Activated CD4-positive, CD25-positive, alpha-beta regulatory T cell (primary cell): ENCODE data around the gene GATC.
"Not testable (repeated sequence)": the region's sequence is repeated elsewhere in the genome, so short reads cannot be mapped to it uniquely, and the experiment has no call there.

Experiments
- DNase-seq, 4 experiments: peaks; one replicate each; lab custom pipeline; 2025; lab: John Stamatoyannopoulos, UW

GATC gene

DNA sequence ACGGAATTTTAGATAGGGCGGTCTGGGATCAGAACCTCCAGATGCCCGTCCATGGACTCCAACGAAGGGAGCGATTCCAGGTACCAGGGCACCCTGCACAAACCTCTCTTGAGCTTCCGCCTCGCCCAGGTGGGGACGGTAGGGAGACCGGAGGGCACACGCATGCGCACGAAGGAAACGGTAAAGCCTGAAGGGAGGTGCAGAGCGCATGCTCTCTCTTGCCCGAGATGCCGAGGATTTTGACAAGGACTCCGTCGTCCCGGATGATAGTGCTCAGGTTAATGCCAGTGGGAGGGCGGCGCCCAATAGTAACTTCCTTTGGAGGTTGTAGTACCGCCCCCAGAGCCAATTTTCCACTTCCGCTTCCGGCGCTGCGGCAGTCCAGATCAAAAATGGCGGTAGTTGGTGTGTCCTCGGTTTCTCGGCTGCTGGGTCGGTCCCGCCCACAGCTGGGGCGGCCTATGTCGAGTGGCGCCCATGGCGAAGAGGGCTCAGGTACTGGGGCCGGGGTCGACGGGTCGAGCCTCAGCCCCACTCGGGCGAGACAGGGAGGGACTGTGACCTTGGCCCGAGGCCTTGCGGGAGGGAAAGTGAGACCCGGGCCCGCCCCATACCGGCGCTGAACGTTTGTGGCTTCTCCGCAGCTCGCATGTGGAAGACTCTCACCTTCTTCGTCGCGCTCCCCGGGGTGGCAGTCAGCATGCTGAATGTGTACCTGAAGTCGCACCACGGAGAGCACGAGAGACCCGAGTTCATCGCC, 8.3 kb upstream of the GATC start, which contains the start of gene COX6A1:
TSS of gene COX6A1 (plus strand) at position 379 of the 760 bp plus-strand sequence. CDS start at position 393, 14 bp downstream.
- DNase-seq = peak; percentile 85 to 94 (median 92)

DNA sequence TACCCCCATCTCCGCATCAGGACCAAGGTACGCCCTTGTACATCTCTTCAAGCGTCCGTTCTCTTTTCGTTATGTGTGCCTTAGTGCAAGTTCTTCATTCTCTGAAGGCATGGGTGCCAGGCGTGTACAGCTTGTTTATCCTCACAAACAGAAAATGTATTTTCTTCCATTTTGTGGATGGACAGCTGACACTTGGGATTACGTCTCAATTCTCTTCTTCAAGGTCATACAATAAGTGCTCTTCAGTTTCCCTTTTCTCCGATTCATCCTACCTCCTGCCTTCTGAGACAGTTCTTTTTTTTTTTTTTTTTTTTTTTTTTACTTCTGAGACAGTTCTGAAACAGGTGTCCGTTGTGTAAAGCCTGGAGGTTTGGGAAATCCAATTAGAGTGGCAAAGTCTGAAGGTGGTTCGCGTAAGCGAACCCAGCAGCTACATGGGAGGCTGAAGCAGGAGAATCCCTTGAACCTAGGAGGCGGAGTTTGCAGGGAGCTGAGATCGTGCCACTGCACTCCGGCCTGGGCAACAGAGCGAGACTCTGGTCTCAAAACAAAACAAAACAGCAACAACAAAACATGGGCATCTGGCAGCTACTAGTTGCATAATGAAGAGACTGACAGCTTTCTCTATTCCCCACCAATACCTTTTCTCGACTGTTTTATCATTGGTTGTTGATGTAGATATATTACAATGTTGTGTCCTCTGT, 7.6 kb upstream of the GATC start:
- DNase-seq = no peak

DNA sequence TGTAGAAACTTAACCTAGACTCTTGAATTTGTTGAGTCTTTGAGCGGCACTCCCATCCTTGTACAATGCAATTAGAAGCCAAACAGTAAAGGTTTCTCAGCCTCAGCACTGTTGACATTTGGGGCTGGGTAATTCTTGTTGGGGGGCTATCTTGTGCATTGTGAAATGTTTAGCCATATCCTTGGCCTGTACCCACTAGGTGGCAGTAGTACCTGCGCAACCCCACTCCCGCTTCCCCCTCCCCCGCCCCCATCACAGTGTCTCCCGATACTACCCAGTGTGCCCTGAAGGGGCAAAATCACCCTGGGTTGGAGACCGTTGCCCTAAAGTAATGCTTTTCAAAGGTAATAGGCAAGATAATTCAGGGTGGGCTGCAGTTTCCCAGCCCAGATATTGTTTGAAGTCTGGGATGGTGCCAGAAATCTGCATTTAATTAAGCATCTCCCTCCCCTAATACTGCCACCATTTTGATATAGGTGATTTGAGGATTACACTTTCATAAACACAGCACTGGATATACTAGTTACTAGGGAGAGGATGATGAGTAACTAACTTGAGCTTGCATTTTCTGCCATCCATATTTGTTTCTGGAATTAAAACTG, 6.5 kb upstream of the GATC start:
- peak; percentile 50 to 69 (median 56) for DNase-seq

DNA sequence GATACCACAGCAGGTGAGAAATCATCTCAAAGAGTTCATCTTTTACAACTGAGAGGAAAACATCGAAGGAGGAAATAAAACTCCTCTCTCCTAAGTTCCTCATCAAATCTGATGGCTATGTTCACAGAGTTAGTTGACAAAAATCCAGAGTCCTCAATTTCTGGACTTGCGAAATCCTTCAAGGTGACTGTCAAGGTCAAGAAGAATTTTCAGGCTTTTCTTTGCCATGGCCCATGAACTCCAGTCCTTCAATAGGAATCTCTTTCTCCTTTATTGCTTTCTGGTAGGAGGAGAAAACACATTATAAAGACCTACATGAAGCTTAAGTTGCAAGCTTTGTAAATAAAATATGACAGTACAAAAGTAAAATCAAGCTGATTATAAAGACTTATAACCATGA, 1.6 kb upstream of the GATC start:
- DNase-seq = no peak

DNA sequence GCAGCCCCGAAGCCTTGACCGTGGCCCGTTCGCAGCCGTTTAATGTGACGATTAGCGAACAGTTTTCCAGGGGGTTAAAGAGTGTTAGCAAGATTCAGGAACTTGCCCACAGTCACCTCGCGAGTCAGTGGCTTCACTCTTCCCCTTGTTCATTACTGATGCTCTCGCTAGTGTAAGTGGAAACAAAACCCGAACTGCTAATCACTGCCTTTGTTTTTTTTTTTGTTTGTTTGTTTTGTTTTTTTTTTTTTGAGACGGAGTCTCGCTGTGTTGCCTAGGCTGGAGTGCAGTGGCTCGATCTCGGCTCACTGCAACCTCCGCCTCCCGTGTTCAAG, 567 bp downstream of the GATC start:
- not testable (repeated sequence) for DNase-seq

DNA sequence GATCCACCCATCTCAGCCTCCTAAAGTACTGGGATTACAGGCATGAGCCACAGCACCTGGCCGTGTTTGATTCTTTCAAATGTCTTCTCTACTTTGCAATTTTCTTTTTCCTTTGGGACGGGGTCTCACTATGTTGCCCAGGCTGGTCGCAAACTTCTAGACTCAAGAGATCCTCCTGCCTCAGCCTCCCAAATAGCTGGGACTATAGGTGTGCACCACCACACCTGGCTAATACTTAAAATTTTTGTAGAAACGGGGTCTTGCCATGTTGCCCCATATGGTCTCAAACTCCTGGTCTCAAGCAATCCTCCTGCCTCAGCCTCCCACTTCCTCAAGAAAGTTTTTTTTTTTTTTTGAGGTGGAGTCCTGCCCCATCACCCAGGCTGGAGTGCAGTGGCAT, 1.7 kb downstream of the GATC start:
- no peak for DNase-seq

DNA sequence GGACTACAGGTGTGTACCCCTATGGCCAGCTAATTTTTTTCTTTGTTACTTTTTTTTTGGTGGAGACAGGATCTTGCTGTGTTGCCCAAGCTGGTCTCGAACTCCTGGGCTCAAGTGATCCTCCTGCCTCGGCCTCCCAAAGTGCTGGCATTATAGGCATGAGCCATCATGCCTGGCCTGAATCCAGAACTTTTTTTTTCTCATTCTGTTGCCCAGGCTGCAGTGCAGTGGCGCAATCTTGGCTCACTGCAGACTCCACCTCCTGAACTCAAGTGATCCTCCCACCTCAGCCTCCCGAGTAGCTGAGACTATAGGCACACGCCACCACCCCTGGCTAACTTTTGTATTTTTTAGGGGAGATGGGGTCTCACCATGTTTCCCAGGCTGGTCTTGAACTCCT, 6.3 kb downstream of the GATC start:
- DNase-seq = not testable (repeated sequence)

DNA sequence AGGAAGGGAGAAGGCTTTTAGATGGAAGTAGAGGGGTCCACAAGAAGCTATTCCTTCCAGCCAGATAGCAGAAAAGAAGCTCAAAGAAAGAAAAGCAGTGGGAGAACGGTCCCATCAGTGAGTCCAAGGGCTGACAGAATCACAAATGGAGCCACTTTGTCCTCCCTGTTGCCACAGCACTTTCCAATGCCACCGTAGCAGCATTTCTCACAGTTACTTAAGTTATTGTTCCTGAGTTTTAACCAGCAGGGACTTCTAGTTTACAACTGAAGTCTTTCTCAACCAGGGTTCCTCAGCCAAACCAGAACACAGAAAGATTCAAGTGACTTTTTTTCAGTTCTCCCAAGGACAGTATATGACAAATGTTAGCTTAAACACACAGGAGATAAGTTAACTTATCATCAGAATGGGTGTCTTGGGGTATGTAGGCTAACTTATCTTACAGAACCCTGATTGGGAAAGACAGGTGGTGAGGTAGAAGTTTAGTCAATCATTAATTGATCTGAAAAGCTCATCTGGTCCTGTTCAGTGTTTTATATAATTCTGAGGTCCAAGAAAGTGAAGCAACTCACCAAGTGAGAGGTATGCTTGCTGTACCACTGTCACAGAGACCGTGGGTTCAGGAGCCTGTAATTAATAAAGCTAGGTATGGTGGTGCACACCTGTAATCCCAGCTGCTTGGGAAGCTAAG, 7.0 kb downstream of the GATC start:
- DNase-seq = no peak

DNA sequence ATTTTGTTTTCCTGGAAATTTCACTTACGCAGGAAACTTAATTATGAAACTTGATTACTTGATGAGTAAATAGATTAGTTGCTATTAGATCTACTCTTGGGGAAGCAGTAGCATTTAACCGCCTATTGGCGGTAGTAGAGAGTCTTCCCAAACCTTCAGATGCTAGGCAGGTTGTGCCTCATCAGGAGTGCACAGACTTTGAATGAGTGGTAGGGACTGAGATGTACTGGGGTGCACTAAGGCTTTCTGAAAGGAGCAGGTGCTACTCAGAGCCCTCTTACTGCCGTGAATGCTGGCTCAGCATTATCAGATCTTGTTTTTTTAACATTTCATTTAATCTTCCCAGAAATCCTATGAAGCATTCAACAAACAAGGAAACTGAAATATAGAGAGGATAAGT, 7.7 kb downstream of the GATC start:
- no peak for DNase-seq

DNA sequence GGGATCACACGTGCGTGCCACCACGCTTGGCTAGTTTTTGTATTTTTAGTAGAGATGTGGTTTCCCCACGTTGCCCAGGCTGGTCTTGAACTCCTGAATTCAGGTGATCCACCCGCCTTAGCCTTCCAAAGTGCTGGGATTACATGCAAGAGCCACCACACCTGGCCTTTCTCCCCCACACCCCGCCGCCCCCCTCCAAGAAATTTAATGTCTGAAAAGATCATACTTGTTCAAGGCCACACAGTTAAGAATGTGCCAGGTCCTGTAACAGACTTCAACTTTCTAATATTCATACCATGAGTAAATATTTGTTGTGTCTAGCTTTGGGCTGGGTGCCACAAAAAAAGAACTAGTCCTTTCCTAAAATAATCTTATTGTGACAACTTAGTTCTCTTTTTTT, 9.1 kb downstream of the GATC start:
- DNase-seq = no peak

DNA sequence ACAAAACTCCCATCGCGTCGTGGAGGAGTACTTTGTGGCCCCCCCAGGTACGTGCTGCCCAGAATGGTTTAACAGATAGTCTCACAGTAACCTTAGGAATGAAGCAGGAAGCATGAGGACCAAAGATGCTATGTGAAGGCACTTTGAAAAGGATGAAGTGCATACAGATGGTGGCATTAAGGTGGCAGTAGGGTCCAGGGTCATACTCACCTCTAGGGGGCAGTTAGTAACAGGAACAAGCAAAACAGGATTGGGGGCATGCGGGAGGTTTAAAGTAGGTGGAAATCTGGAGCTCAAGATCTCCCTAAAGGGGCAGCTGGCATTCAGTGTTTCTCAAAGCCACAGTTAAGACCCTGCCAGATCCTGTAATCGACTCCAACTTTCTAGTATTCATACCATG, 10.9 kb downstream of the GATC start:
- DNase-seq = no peak

DNA sequence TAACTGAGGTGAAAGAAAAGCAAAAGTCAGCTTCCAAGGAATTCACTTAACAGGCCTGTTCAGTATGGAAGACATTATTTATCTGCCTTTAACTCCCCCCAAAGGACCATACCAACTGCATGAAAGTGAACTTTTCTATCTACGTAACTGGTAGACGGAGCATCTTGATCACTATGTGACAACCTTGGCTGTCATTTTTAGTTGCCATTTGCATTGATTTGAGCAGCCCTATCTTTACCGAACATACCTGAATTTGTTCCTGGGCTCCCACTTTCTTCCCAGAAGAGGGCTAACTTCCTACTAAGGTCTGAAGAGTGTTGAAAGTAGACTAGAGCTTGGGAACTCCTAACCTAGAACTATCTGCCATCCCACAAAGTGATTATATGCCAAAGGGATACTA, 13.9 kb downstream of the GATC start:
- DNase-seq = no peak

DNA sequence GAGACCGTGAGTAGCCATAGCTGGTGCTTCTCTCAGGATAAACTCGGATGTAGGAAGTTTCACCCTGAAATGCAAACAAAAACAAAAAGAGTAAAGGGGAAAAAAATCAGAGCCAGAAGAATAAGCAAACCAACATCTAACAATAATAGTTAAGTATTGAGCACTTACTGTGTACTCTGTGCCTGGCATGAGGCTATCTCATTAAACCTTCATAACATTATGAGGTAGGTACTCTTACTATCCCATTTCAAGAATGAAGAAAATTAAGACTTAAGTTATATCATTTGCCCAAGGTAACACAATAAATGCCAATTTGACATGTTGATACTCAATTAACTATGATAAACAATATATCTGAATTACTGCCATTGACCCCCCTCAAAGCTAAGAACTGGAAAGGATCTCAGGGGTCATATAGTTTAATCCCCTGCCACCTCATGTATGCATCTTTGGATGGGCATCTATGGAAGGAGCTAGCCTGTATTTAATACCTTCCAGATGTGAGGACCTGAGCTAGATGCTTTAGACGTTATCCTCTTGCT, 15.9 kb downstream of the GATC start:
- DNase-seq = no peak

DNA sequence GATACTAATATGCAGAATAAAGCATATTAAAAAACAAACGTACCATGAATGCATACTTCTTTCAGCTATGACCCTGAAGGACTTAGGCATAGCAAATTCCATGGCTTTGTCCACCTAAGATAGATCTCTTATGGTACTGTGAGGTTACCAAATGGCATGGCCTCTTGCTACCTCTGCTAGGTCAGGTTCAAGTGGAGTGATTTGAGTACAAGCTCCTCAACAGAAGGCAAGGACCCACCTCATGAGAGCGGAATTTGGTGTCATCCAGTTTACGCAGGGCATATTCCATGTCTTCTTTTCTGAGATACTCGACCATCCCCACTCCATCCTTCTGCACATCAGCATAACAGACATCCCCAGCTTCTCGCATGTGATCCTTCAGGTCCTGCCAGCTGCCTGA, 17.5 kb downstream of the GATC start:
- no peak for DNase-seq

DNA sequence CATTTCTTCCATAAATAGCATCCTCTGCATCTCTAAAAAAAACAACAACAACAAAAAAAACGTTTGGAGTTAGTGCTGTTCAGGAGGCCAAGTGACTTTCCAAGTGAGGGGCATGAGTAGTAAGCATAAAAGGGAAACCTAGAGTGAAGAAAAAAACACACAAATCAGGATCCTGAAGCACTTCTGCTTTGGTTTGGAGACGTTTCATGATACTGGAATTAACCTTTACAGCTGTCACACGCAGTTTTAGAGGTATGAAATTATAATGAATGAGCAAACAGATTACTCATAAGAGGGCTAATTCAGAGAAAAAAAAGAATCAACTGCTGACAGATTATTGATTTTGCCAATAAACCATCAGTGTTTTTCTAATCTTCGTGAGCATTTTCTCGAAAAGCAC, 19.5 kb downstream of the GATC start:
- no peak for DNase-seq

DNA sequence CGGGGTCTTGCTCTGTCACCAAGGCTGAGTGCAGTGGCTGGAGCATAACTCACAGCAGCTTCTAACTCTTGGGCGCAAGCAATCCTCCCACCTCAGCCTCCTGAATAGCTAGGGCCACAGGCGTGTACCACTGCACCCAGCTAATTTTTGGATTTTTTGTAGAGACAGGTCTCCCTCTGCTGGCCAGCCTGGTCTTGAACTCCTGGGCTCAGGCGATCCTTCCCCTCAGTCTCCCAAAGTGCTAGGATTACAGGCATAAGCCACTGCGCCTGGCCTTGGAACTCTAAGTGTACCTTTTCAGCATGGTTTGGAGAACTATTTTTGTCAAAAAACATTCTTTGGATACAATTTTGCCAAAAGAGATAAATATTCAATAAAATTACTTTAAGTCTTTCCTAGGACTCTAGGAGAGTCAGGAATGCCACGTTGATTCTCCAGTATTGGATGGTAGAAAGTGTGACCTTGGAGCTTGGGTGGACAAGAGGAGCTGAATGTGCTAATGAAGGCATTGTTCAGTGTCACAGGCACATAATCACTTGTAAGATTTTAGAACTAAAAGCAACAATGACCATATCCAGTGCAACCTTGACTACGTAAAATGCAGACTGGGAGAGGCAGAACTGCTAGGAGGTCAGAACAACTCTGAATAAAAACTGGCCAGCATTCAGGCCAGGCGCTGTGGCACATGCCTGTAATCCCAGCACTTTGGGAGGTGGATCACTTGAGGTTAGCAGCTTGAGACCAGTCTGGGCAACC, 20.5 kb downstream of the GATC start:
- no peak for DNase-seq

DNA sequence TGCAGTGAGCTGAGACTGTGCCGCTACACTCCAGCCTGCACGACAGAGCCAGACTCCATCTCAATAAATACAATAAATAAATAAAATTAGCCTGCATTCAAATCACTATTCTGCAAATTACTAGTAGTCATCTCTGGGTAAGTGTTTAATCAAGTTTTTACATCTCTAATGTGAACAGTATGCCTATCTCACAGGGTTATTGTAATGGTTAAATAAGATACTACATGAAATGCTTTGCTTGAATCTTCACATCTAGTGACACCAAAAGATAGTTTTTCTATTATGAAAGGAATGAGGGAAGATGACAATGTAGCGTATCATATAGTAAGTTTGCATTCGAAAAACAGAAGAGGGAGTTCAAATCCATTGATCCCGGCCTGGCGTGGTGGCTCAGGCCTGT, 21.2 kb downstream of the GATC start:
- DNase-seq = no peak

DNA sequence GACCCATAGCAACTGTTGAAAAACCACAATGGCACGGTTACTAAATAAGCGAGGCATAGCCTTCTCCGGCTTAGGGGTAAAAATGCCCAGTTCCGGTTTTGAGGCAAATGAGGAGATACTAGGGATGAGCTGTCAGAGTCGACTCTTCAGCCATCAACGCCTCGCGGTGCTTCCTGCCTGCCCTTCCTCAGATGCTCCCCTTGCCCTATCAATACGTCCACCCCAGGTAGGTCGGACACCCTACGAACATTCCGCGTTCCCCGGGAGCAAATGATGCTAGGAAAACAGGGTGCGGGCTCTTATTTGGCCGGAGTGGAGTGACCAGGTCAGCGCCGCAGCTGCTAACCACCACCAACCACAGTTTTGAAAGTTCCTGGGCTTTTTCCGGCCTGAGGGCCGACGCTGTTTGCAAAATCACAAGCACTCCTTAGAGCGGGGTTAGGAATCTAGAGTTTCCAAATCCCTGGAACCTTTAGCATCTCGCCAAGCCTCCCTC, 22.1 kb downstream of the GATC start:
- DNase-seq = no peak

DNA sequence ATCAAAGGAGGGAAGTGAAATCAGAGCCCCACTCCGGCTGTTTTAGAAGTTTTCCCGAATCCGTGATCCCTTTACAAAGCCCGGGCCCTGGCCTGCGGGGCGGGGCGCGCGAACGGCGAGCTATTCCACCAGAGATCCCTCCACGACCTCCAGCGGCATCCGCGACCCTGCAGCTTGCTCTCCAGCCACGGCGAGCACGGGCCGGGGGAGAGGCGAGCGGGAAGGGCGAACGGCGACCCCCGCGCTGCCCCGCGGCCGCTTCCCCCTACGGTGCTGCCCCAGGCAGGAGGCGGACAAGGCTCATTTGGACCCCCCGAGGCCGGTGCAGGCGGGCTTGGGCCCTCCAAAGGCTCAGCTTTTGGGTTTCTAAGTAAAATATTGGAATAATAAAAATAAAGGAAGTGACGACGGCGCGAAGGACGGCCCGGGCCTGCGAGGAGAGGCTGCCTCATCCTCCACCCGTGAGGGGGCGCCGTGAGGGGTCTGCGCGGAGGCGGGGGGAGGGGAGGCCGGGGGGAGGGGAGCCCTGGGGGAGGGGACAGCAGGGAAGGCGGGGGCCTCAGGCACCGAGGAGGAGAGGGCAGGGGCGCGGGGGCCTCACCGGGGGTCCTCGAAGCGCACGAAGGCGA, 22.7 kb downstream of the GATC start:
- peak in 3 of 4 experiments; percentile 47 to 58 (median 49) for DNase-seq

DNA sequence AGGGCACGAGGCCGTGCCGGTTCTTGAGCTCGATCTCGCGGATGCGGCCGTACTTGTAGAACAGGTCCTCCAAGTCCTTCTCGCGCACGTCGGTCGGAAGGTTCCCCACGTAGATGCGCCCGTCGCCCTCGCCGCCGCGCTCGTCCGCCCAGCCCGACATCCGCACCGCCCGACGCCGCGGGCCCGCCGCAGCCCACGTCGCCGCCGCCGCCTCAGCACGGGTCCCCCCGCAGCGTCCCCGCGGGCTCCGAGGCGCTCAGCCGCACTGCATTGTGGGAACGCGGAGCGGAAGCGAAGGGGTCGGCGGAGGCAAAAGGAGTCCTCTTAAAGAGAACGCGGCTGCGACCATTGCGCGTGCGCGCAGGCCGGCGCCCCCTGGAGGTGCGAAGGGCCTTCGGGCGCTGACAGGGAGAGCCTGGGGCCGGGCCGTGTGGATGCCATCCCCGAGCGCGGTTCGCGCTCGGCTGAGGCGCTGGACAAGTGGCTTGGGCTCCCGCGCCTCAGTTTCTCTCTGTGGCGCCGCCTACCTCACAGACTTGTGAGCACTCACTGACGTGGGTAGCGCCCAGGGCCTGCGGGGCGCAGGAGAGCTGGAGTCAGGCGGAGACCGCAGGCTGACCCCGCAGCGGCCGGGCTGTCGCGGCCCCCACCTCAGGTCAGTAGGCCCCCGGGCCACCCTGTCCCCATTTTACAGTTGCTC, 23.4 kb downstream of the GATC start, which contains the start of gene SRSF9:
TSS of gene SRSF9 (minus strand) at position 299 of the 700 bp plus-strand sequence. CDS start at position 160, 139 bp downstream.
- peak; percentile 93 to 97 (median 96) for DNase-seq
